Adrenal gland (tissue), 12 donors: Measurements from ENCODE around the gene OR6M1. TPM values are rescaled to one million over a fixed set of nuclear protein-coding genes. Genes with fewer than 3 reads are reported as not detected.

Experiments used
- DNase-seq, 7 donors: peaks; one replicate each; pipeline ENCODE4 v3.0.0-alpha.2; 2019 to 2020
- H3K27ac ChIP-seq, 5 donors: fragments of 200-600 bp; sonication (generic) in 4 of 5; 1 replicate in 3 of 5; 2 replicates in 2 of 5; pipeline versions ENCODE4 v1.5.1 to v1.8.0; 2016 to 2020; ENCODE audit warnings: mild to moderate bottlenecking in 1 of 5
- H3K27me3 ChIP-seq: fragments of 200-600 bp; 2 replicates; pipeline ENCODE4 v1.8.0; 2021
- H3K36me3 ChIP-seq, 2 donors: fragments of 200-600 bp; replicated peaks in 1 of 2; 1 replicate in 1 of 2; 2 replicates in 1 of 2; pipeline versions ENCODE4 v1.5.1 to v1.8.0; 2018 to 2022
- H3K4me1 ChIP-seq, 2 donors: fragments of 200-600 bp; replicated peaks in 1 of 2; 1 replicate in 1 of 2; 2 replicates in 1 of 2; pipeline versions ENCODE4 v1.5.1 to v1.8.0; 2018 to 2021
- H3K4me3 ChIP-seq, 4 donors: fragments of 200-600 bp; sonication (generic) in 3 of 4; one replicate each; pipeline ENCODE4 v1.5.1; 2016 to 2018
- H3K9me3 ChIP-seq, 3 donors: fragments of 200-600 bp; sonication (generic) in 1 of 3; replicated peaks in 1 of 3; 1 replicate in 2 of 3; 2 replicates in 1 of 3; pipeline versions ENCODE4 v1.5.1 to v1.8.0; 2016 to 2021
- CTCF ChIP-seq, 6 experiments: fragments of 450-650 bp in 4 of 6; fragments of 200-600 bp in 2 of 6; sonication (generic) in 1 of 6; IDR thresholded peaks; 1 replicate in 5 of 6; 2 replicates in 1 of 6; pipeline versions ENCODE4 v1.5.1 to v1.8.0; 2016 to 2021; ENCODE audit warnings: antibody characterized with exemption in 6 of 6, mild to moderate bottlenecking in 2 of 6, moderate library complexity in 1 of 6
- POLR2A ChIP-seq, 2 donors: fragments of 450-650 bp; IDR thresholded peaks; one replicate each; pipeline ENCODE4 v1.6.1; 2017; ENCODE audit warnings: antibody characterized with exemption in 2 of 2, mild to moderate bottlenecking in 2 of 2, moderate library complexity in 1 of 2
- WGBS, 4 donors: extraction: QIAGEN DNeasy Blood & Tissue Kit in 2 of 4; methylation state at CpG; one replicate each; pipeline versions ENCODE4 v1.1.5 to v1.1.7; 2013 to 2017; 5-methylcytosine and 5-hydroxymethylcytosine counted together
- intact Hi-C, 2 donors: fragments of 100-400 bp; cut with DNase I; formaldehyde crosslinking; loops; one replicate each; pipeline versions ENCODE4 v1.14.1 to v1.15.0; 2022 to 2023
- polyA plus RNA-seq, 3 donors: library from polyadenylated mRNA; stranded (reverse); fragments of 200-250 nt in 2 of 3; fragments of 350-450 nt in 1 of 3; fragmentation: Illumina TruSeq in 1 of 3; extraction: RNeasy Lipid Tissue Mini Kit (QIAGEN cat#74804) in 1 of 3; gene quantifications; one replicate each; pipeline ENCODE4 v1.2.3, GENCODE V29; 2013 to 2014
- total RNA-seq, 9 donors: library from RNA; depleted of rRNA in 4 of 9; stranded (reverse); fragments of >200 nt in 4 of 9; fragments of 120-200 nt in 1 of 9; fragmentation: NEBNext Ultra II Directional in 1 of 9; extraction: Animal tissue kit (Norgen Biotek cat#: 25700) in 1 of 9; gene quantifications; one replicate each; pipeline versions ENCODE4 v1.1.0 to v1.2.4, GENCODE V29; 2013 to 2023
- donor health status: healthy with polysubstance abuse.
- donor health status: Bipolar disorder and iron deficiency.
- donor health status: DM: yes; HTN: yes; CAD: no.
- donor health status: DM: no; HTN: no; CAD: no.
- donor health status: DM: no; HTN: no; CAD: no.
- donor health status: DM: yes; HTN: yes; CAD: no.

The OR6M1 gene
- total and polyA plus RNA-seq, 12 donors, result not detected

GRCh38 chr11:123798513-123799252 lies 7.5 kb downstream of the OR6M1 start:
- Histone ChIP-seq H3K4me1 (no peaks in the 10 kb centered on the region), H3K27ac (no peak overlapping the region), H3K9me3 (no peaks in the 10 kb centered on the region), H3K36me3 (no peaks in the 10 kb centered on the region), H3K27me3 (no peaks in the 10 kb centered on the region), H3K4me3 (no peak overlapping the region)
- WGBS, 4 donors, result 75 to 87% (median 82%) methylated on average over 5 of the region's 5 CpGs
- TF ChIP-seq POLR2A (IDR thresholded peaks at IDR 0.05) (no peak), CTCF (IDR thresholded peaks at IDR 0.05) (no peak)
- intact Hi-C loops, result no loop called here
- DNase-seq, result no peak

- TF ChIP-seq CTCF (IDR thresholded peaks at IDR 0.05) (no peak), POLR2A (IDR thresholded peaks at IDR 0.05) (no peak)
- Histone ChIP-seq H3K36me3 (no peaks in the 10 kb centered on the region), H3K27me3 (no peaks in the 10 kb centered on the region), H3K9me3 (no peaks in the 10 kb centered on the region), H3K27ac (no peak overlapping the region), H3K4me1 (no peaks in the 10 kb centered on the region), H3K4me3 (no peak overlapping the region)
- DNase-seq, result no peak
- intact Hi-C loops, result no loop called here
- WGBS, 4 donors, result 58 to 65% (median 62%) methylated on average over 4 of the region's 4 CpGs
Measured at GRCh38 chr11:123798079-123798478, 8.1 kb downstream of the OR6M1 start.

- no peaks in the 10 kb centered on the region for H3K36me3 ChIP-seq
- DNase-seq, result no peak
- 66 to 75% (median 70%) methylated on average over 10 of the region's 10 CpGs for WGBS, 4 donors
Measured at GRCh38 chr11:123797541-123797940, 8.6 kb downstream of the OR6M1 start.

GRCh38 chr11:123797114-123797513 lies 9.0 kb downstream of the OR6M1 start:
- DNase-seq, result no peak
- TF ChIP-seq CTCF (IDR thresholded peaks at IDR 0.05) (no peak), POLR2A (IDR thresholded peaks at IDR 0.05) (no peak)
- 57 to 64% (median 59%) methylated on average over 4 of the region's 4 CpGs for WGBS, 4 donors
- no peaks in the 10 kb centered on the region for H3K9me3 ChIP-seq
- no peaks in the 10 kb centered on the region for H3K4me1 ChIP-seq
- no peak overlapping the region for H3K4me3 ChIP-seq
- H3K27ac ChIP-seq, result no peak overlapping the region
- no peaks in the 10 kb centered on the region for H3K27me3 ChIP-seq
- no peaks in the 10 kb centered on the region for H3K36me3 ChIP-seq
- intact Hi-C loops, result no loop called here

More at GRCh38 chr11:123797541-123797940, 8.6 kb downstream of the OR6M1 start:
- H3K4me3 ChIP-seq, result no peak overlapping the region
- no peaks in the 10 kb centered on the region for H3K27me3 ChIP-seq
- no peak overlapping the region for H3K27ac ChIP-seq
- H3K4me1 ChIP-seq, result no peaks in the 10 kb centered on the region
- TF ChIP-seq POLR2A (IDR thresholded peaks at IDR 0.05) (no peak), CTCF (IDR thresholded peaks at IDR 0.05) (no peak)
- H3K9me3 ChIP-seq, result no peaks in the 10 kb centered on the region
- intact Hi-C loops, result no loop called here
